Natural killer cell (primary cell): ENCODE data around the gene KRT33B. TPM values are rescaled to one million over a fixed set of nuclear protein-coding genes. Genes with fewer than 3 reads are reported as not detected.

Source experiments
- ATAC-seq, 3 donors: fragments of 150-1000 bp in 2 of 3; fragments of 200-7000 bp in 1 of 3; cut with Tn5 transposase; 1 replicate in 1 of 3; 2 replicates in 2 of 3; pipeline ENCODE4 v1.10.0; 2021; ENCODE audit warnings: mild to moderate bottlenecking in 2 of 3, moderate library complexity in 2 of 3
- DNase-seq, 2 donors: peaks; one replicate each; pipeline versions ENCODE4 v3.0.0 to v3.0.0-alpha.2; 2013 to 2021; ENCODE audit warnings: mixed read lengths in 1 of 2
- H3K27ac ChIP-seq: one replicate; pipeline ENCODE4 v1.5.1; 2013; ENCODE audit warnings: mild to moderate bottlenecking, low read length
- H3K27me3 ChIP-seq: one replicate; pipeline ENCODE4 v1.6.1; 2013; ENCODE audit warnings: low read length; ENCODE audit not compliant: control insufficient read depth, insufficient read depth
- H3K36me3 ChIP-seq: one replicate; pipeline ENCODE4 v1.6.1; 2013; ENCODE audit warnings: low read length; ENCODE audit not compliant: control insufficient read depth, insufficient read depth
- H3K4me1 ChIP-seq: one replicate; pipeline ENCODE4 v1.6.1; 2013; ENCODE audit warnings: low read length; ENCODE audit not compliant: control insufficient read depth, insufficient read depth
- H3K4me3 ChIP-seq: one replicate; pipeline ENCODE4 v1.5.1; 2013; ENCODE audit warnings: low read length
- H3K9me3 ChIP-seq: one replicate; pipeline ENCODE4 v1.6.1; 2013; ENCODE audit warnings: low read length; ENCODE audit not compliant: control insufficient read depth, insufficient read depth
- H3K27ac Mint-ChIP-seq, 2 donors: one replicate each; pipeline ENCODE4 v1.8.0; 2022; ENCODE audit warnings: mild to moderate bottlenecking in 2 of 2, mixed read lengths in 2 of 2, moderate library complexity in 1 of 2
- H3K27me3 Mint-ChIP-seq, 2 donors: one replicate each; pipeline ENCODE4 v1.8.0; 2022; ENCODE audit warnings: low read depth in 2 of 2, mixed read lengths in 2 of 2
- H3K36me3 Mint-ChIP-seq: one replicate; pipeline ENCODE4 v1.8.0; 2022; ENCODE audit warnings: mixed read lengths
- H3K4me1 Mint-ChIP-seq, 2 donors: one replicate each; pipeline ENCODE4 v1.8.0; 2022; ENCODE audit warnings: mixed read lengths in 2 of 2
- H3K4me3 Mint-ChIP-seq: one replicate; pipeline ENCODE4 v1.8.0; 2022; ENCODE audit warnings: mild to moderate bottlenecking, moderate library complexity, mixed read lengths
- H3K9me3 Mint-ChIP-seq, 2 donors: one replicate each; pipeline ENCODE4 v1.8.0; 2022; ENCODE audit warnings: mixed read lengths in 2 of 2
- whole genome bisulfite sequencing: methylation state at CpG from one replicate; pipeline ENCODE4 v1.1.7; 2013; ENCODE audit warnings: missing lambda C conversion rate; ENCODE audit not compliant: insufficient coverage; 5-methylcytosine and 5-hydroxymethylcytosine counted together
- intact Hi-C: fragments of 100-400 bp; cut with micrococcal nuclease; formaldehyde crosslinking; loops from one replicate; pipeline ENCODE4 v1.14.2; 2022
- total RNA-seq, 4 donors: library from RNA; stranded (reverse); fragments of 120-200 nt in 1 of 4; gene quantifications; one replicate each; pipeline versions ENCODE4 v1.2.3 to v1.2.4, GENCODE V29; 2013 to 2022
- TF ChIP-seq, protein P1 (sequence below): fragments of 200-600 bp; IDR thresholded peaks from one replicate; pipeline ENCODE4 v1.8.0; 2022; ENCODE audit warnings: antibody characterized with exemption

The KRT33B gene
- total RNA-seq, 3 donors from 2014 or later (not counting 1 experiment from before 2014, with no cell fraction given) = not detected

DNA sequence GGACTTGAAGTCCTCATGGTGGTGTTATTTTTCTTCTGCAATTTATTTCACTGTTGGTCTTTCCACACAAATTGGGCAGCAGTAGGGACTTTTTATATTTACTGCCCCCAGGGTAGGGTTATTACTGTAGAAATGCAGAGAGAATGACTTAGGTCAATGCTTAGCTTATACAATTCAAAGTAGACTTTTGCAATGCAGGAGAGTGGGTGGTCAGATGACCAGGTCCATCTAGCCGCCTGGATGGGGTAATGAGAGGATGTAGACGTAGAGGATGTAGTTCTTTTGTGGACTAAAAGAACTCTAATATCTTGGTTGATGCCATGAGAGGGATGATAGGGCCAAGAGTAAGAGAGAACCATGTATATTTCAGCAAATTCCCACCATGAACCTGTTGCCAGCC lies 51.4 kb downstream of the KRT33B start:
- Histone ChIP-seq H3K27ac (no peak overlapping the region), H3K4me1 (peaks cover 4% of the 10 kb centered on the region), H3K36me3 (no peaks in the 10 kb centered on the region), H3K27me3 (no peaks in the 10 kb centered on the region), H3K4me3 (no peak overlapping the region), H3K9me3 (no peaks in the 10 kb centered on the region)
- no peak overlapping the region for H3K27ac Mint-ChIP-seq
- WGBS = 35% methylated on average over 2 of the region's 2 CpGs
- H3K9me3 Mint-ChIP-seq = peaks cover 0 to 3% of the 10 kb centered on the region in 2 donors
- TF ChIP-seq, protein P1, sequence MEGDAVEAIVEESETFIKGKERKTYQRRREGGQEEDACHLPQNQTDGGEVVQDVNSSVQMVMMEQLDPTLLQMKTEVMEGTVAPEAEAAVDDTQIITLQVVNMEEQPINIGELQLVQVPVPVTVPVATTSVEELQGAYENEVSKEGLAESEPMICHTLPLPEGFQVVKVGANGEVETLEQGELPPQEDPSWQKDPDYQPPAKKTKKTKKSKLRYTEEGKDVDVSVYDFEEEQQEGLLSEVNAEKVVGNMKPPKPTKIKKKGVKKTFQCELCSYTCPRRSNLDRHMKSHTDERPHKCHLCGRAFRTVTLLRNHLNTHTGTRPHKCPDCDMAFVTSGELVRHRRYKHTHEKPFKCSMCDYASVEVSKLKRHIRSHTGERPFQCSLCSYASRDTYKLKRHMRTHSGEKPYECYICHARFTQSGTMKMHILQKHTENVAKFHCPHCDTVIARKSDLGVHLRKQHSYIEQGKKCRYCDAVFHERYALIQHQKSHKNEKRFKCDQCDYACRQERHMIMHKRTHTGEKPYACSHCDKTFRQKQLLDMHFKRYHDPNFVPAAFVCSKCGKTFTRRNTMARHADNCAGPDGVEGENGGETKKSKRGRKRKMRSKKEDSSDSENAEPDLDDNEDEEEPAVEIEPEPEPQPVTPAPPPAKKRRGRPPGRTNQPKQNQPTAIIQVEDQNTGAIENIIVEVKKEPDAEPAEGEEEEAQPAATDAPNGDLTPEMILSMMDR = no peak
- intact Hi-C loops = no loop called here
- no peak overlapping the region for H3K4me3 Mint-ChIP-seq
- no peak for ATAC-seq
- no peaks in the 10 kb centered on the region for H3K36me3 Mint-ChIP-seq
- peaks cover 8 to 10% of the 10 kb centered on the region in 2 donors for H3K27me3 Mint-ChIP-seq
- no peaks in the 10 kb centered on the region for H3K4me1 Mint-ChIP-seq
- DNase-seq = no peak

DNA sequence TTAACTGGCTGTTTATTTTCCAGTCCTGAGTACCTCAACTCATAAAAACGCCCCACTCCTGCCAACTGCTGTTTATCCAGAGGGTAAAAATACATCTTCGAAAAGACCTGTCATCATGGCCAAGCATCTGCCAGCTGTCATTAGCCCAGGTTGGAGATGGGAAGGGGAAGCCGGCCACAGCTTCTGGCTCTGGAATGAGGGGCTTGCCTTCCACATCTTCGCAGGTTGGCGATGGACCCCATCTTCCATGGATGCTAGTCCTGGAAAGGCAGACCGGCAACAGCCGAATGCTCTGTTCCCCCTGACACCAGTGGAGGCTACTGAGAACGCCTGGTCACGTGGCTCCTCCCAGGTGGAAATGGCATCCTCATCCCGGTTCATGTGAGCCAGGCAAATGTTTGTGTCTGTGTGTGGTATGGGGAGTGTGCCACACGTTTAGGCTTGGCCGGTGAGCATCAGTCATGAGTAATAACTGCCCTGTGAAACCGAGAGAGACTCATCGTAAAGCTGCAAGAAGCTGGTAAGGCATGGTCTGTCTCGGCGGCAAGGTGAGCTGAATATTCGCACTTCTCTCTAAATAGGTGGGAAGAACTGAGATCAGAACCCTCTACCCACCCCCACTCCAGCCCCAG lies 53.7 kb downstream of the KRT33B start:
- H3K27ac Mint-ChIP-seq = no peak overlapping the region
- no peaks in the 10 kb centered on the region for H3K9me3 ChIP-seq
- H3K36me3 ChIP-seq = no peaks in the 10 kb centered on the region
- TF ChIP-seq, protein P1 = no peak
- no peak overlapping the region for H3K27ac ChIP-seq
- H3K27me3 ChIP-seq = no peaks in the 10 kb centered on the region
- intact Hi-C loops = no loop called here
- H3K27me3 Mint-ChIP-seq = peaks cover 8 to 10% of the 10 kb centered on the region in 2 donors
- no peaks in the 10 kb centered on the region for H3K4me1 ChIP-seq
- H3K9me3 Mint-ChIP-seq = peaks cover 0 to 3% of the 10 kb centered on the region in 2 donors
- no peak for DNase-seq
- WGBS = 90% methylated on average over 17 of the region's 17 CpGs
- no peak overlapping the region for H3K4me3 Mint-ChIP-seq
- H3K4me1 Mint-ChIP-seq = peaks cover 3% of the 10 kb centered on the region in 2 donors
- no peaks in the 10 kb centered on the region for H3K36me3 Mint-ChIP-seq
- no peak overlapping the region for H3K4me3 ChIP-seq
- ATAC-seq = no peak

DNA sequence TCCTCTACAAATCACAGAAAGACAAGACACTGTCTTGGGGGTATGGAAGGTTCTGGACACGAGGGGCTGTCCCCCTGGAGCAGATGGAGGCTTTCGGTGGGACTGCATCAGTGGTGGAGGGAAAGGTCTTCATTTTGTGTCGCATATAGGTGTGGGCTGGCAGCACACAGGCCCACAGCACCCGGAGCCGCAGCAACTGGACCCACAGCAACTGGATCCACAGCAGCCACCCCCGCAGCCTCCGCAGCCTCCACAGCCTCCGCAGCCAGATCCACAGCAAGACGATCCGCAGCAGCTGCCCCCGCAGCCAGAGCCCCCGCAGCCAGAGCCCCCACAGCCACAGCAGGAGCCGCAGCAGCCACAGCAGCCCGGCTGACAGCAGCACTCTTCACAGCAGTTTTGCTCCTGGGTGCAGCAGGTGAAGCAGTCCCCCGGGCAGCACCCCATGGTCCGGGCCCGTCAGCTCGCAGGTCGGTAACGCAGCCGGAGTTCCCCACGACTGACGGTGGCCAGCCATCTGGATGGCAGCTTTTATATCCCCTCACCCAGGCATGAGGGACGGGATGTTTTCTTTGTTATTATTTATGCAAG lies 54.3 kb downstream of the KRT33B start, which contains the start of gene KRTAP17-1:
Gene KRTAP17-1, minus strand, starts transcription at position 507 of the 591 bp plus-strand sequence. Its CDS starts 60 bp downstream, at position 447.
- 93% methylated on average over 24 of the region's 24 CpGs for WGBS
- peaks cover 0 to 3% of the 10 kb centered on the region in 2 donors for H3K9me3 Mint-ChIP-seq
- DNase-seq = no peak
- intact Hi-C loops = no loop called here
- no peak for ATAC-seq
- Histone ChIP-seq H3K9me3 (no peaks in the 10 kb centered on the region), H3K36me3 (no peaks in the 10 kb centered on the region), H3K4me1 (peaks cover 3% of the 10 kb centered on the region), H3K27ac (no peak within 1 kb of the TSS), H3K27me3 (no peaks in the 10 kb centered on the region), H3K4me3 (no peak within 1 kb of the TSS)
- H3K36me3 Mint-ChIP-seq = no peaks in the 10 kb centered on the region
- TF ChIP-seq, protein P1 = no peak
- no peak within 1 kb of the TSS for H3K27ac Mint-ChIP-seq
- peaks cover 8 to 10% of the 10 kb centered on the region in 2 donors for H3K27me3 Mint-ChIP-seq
- H3K4me1 Mint-ChIP-seq = peaks cover 5 to 10% of the 10 kb centered on the region in 2 donors
- H3K4me3 Mint-ChIP-seq = no peak within 1 kb of the TSS

Other genes with a start within 250 kb of the KRT33B start
- not detected for gene KRTAP4-12, start 245.6 kb downstream of the KRT33B start, total RNA-seq
- gene KRTAP4-6, start 229.3 kb downstream of the KRT33B start, total RNA-seq = not detected
- gene KRTAP4-5, start 220.0 kb downstream of the KRT33B start, total RNA-seq = not detected
- gene KRTAP4-4, start 209.1 kb downstream of the KRT33B start, total RNA-seq = not detected
- gene KRTAP4-3, start 201.6 kb downstream of the KRT33B start, total RNA-seq = not detected
- not detected for gene KRTAP4-2, start 191.6 kb downstream of the KRT33B start, total RNA-seq
- gene KRTAP4-1, start 184.9 kb downstream of the KRT33B start, total RNA-seq = not detected
- not detected for gene KRTAP9-1, start 179.9 kb downstream of the KRT33B start, total RNA-seq
- not detected for gene KRTAP9-2, start 143.2 kb downstream of the KRT33B start, total RNA-seq
- gene KRTAP9-3, start 137.4 kb downstream of the KRT33B start, total RNA-seq = not detected
- not detected for gene KRTAP9-8, start 131.8 kb downstream of the KRT33B start, total RNA-seq
- not detected for gene KRTAP9-4, start 120.1 kb downstream of the KRT33B start, total RNA-seq
- gene KRTAP9-9, start 114.4 kb downstream of the KRT33B start, total RNA-seq = not detected
- not detected for gene KRTAP9-6, start 104.4 kb downstream of the KRT33B start, total RNA-seq
- gene KRTAP9-7, start 94.1 kb downstream of the KRT33B start, total RNA-seq = not detected
- gene KRTAP29-1, start 67.0 kb downstream of the KRT33B start, total RNA-seq = not detected
- under 1 TPM; 0.16 to 0.23 (median 0.23) TPM for gene KRTAP16-1, start 60.5 kb downstream of the KRT33B start, total RNA-seq
- gene KRTAP17-1, start 54.1 kb downstream of the KRT33B start, total RNA-seq = not detected
- not detected for gene KRT33A, start 19.0 kb downstream of the KRT33B start, total RNA-seq
- gene KRT34, start 12.5 kb upstream of the KRT33B start, total RNA-seq = not detected
- gene KRT31, start 27.8 kb upstream of the KRT33B start, total RNA-seq = not detected
- gene KRT37, start 54.8 kb upstream of the KRT33B start, total RNA-seq = not detected
- gene KRT38, start 71.2 kb upstream of the KRT33B start, total RNA-seq = not detected
- gene KRT32, start 97.6 kb upstream of the KRT33B start, total RNA-seq = not detected
- not detected for gene KRT35, start 111.3 kb upstream of the KRT33B start, total RNA-seq
- gene KRT36, start 120.1 kb upstream of the KRT33B start, total RNA-seq = not detected
- gene KRT13, start 135.8 kb upstream of the KRT33B start, total RNA-seq = not detected
- gene KRT15, start 149.1 kb upstream of the KRT33B start, total RNA-seq = not detected
- not detected for gene KRT19, start 158.5 kb upstream of the KRT33B start, total RNA-seq
- gene KRT9, start 202.2 kb upstream of the KRT33B start, total RNA-seq = not detected
- gene KRT14, start 217.1 kb upstream of the KRT33B start, total RNA-seq = not detected
- not detected for gene KRT16, start 243.0 kb upstream of the KRT33B start, total RNA-seq